Measurements from ENCODE around the gene RAB26. TPM values are rescaled to one million over a fixed set of nuclear protein-coding genes. Genes with fewer than 3 reads are reported as not detected.

The RAB26 gene
- total and polyA plus RNA-seq, 2 donors (not counting 3 experiments of a cell fraction or from before 2014, with no cell fraction given), result 0.91 to 2.0 TPM

DNA sequence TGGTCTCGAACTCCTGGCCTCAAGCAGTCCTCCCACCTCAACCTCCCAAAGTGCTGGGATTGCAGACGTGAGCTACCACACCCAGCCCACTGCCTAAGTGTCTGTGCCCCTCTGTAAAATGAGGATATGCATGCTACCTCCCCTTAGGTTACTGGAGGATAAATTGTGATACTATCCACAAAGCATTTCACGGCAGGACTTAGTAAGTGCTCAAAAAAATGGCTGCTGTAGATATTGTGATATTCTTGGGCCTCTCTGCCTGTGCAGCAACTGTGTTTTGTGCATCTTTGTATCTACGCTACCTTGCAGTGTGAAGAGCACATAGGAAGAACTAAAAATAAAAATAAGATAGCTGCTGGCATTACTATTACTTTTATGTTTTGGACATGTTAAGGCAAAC lies 49.9 kb downstream of the RAB26 start:
- ChIA-PET POLR2A (no interaction called here), CTCF (interaction anchor here (0.5 kb wide), 1 partner anchor 249 kb away, joined by 3 read pairs; no protein-coding TSS in a partner anchor)
- H3K27ac ChIP-seq (ENCODE audit: insufficient read depth, low read depth, low read length), result no peak overlapping the region
- BruUV-seq (replicated peaks), result no TSS peak
- dilution Hi-C loops (cut with MboI; ENCODE audit: extremely low pct_ligation_motif_present, low sequenced_read_pairs) (no loop called here), intact Hi-C loops (cut with micrococcal nuclease) (loop anchor here (5.0 kb wide), 1 partner anchor 54 kb away; the partner anchor contains the start of gene ECI1)
- H3K9ac ChIP-seq (replicated peaks; ENCODE audit: extremely low read depth, insufficient read depth, low read length), result no peak overlapping the region
- H2AFZ ChIP-seq (ENCODE audit: low read depth, low read length), result no peak overlapping the region
- H3K9me3 ChIP-seq (replicated peaks; ENCODE audit: control insufficient read depth, insufficient read depth, low read length), result no peaks in the 10 kb centered on the region
- no peaks in the 10 kb centered on the region for H3K4me1 ChIP-seq (ENCODE audit: control insufficient read depth, extremely low read depth, insufficient read depth, low read length)
- TF ChIP-seq, protein P1, sequence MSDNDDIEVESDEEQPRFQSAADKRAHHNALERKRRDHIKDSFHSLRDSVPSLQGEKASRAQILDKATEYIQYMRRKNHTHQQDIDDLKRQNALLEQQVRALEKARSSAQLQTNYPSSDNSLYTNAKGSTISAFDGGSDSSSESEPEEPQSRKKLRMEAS (IDR thresholded peaks at IDR 0.05; ENCODE audit: insufficient read depth, insufficient read length), result no peak
- no peak overlapping the region for H3K4me3 ChIP-seq (replicated peaks in 1 of 3; ENCODE audit: insufficient read depth in 1 of 3, low read depth in 1 of 3, low read length in 3 of 3)
- H3K9me1 ChIP-seq (replicated peaks; ENCODE audit: control insufficient read depth, extremely low read depth, insufficient read depth, low read length), result no peaks in the 10 kb centered on the region
- DNase-seq (ENCODE audit: low read depth, low spot score), result no peak
- H4K20me1 ChIP-seq (replicated peaks; ENCODE audit: control insufficient read depth, extremely low read depth, insufficient read depth, low read length), result no peaks in the 10 kb centered on the region
- no peak for FAIRE-seq
- peaks cover 28 to 39% of the 10 kb centered on the region in 2 experiments for H3K27me3 ChIP-seq (ENCODE audit: control insufficient read depth in 2 of 2, insufficient read depth in 2 of 2, low read length in 2 of 2)
- no peaks in the 10 kb centered on the region for H3K79me2 ChIP-seq (ENCODE audit: control insufficient read depth, insufficient read depth, low read length)
- H3K36me3 ChIP-seq (ENCODE audit: control insufficient read depth in 2 of 2, extremely low read depth in 1 of 2, insufficient read depth in 2 of 2, low read length in 2 of 2), result no peaks in the 10 kb centered on the region
- no peak overlapping the region for H3K4me2 ChIP-seq (ENCODE audit: insufficient read depth, low read length)

DNA sequence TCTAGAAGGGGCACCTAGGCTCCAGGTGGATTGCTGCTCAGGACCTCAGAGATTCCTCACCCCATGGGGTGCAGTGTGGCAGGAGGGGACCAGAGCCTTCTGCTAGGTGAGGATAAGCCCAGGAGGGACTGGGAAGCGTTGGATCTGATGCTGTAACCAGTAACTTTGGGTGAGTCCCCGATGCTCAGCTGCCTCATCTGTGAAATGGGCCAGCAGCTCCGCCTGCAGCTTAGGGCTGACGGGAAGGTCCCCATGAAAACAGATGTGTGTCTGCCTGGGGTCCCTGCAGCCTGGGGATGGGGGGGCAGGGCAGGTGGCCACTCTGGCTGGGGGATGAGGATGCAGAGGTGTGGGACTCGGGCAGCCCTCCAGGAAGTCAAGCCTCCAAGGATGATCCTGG lies 50.7 kb downstream of the RAB26 start:
- Histone ChIP-seq H3K4me1 (ENCODE audit: control insufficient read depth, extremely low read depth, insufficient read depth, low read length) (no peaks in the 10 kb centered on the region), H3K9me1 (replicated peaks; ENCODE audit: control insufficient read depth, extremely low read depth, insufficient read depth, low read length) (no peaks in the 10 kb centered on the region), H3K27me3 (ENCODE audit: control insufficient read depth in 2 of 2, insufficient read depth in 2 of 2, low read length in 2 of 2) (peaks cover 28 to 39% of the 10 kb centered on the region in 2 experiments), H3K27ac (ENCODE audit: insufficient read depth, low read depth, low read length) (no peak overlapping the region), H3K36me3 (ENCODE audit: control insufficient read depth in 2 of 2, extremely low read depth in 1 of 2, insufficient read depth in 2 of 2, low read length in 2 of 2) (no peaks in the 10 kb centered on the region), H3K4me3 (replicated peaks in 1 of 3; ENCODE audit: insufficient read depth in 1 of 3, low read depth in 1 of 3, low read length in 3 of 3) (no peak overlapping the region), H4K20me1 (replicated peaks; ENCODE audit: control insufficient read depth, extremely low read depth, insufficient read depth, low read length) (no peaks in the 10 kb centered on the region), H3K4me2 (ENCODE audit: insufficient read depth, low read length) (no peak overlapping the region), H3K9ac (replicated peaks; ENCODE audit: extremely low read depth, insufficient read depth, low read length) (no peak overlapping the region), H3K9me3 (replicated peaks; ENCODE audit: control insufficient read depth, insufficient read depth, low read length) (no peaks in the 10 kb centered on the region), H2AFZ (ENCODE audit: low read depth, low read length) (no peak overlapping the region), H3K79me2 (ENCODE audit: control insufficient read depth, insufficient read depth, low read length) (no peaks in the 10 kb centered on the region)
- CTCF ChIA-PET, result interaction anchor here (0.5 kb wide), 1 partner anchor 248 kb away, joined by 3 read pairs; no protein-coding TSS in a partner anchor
- DNase-seq (ENCODE audit: low read depth, low spot score) (no peak), FAIRE-seq (no peak)
- intact Hi-C loops (cut with micrococcal nuclease), result loop anchor here (5.0 kb wide), 1 partner anchor 53 kb away; the partner anchor contains the start of gene ECI1
- TF ChIP-seq MYC (IDR thresholded peaks at IDR 0.05; ENCODE audit: low read depth, low read length) (no peak), EZH2 (IDR thresholded peaks at IDR 0.05; ENCODE audit: borderline replicate concordance, low read depth, low read length, severe bottlenecking) (no peak), POLR2A (IDR thresholded peaks at IDR 0.05; ENCODE audit: low read depth, low read length) (no peak), GATA2 (IDR thresholded peaks at IDR 0.05; ENCODE audit: insufficient read depth, insufficient read length, low read depth, low read length) (no peak), POLR2AphosphoS5 (IDR thresholded peaks at IDR 0.05; ENCODE audit: insufficient read depth, low read depth, low read length) (no peak), JUN (IDR thresholded peaks at IDR 0.05; ENCODE audit: borderline replicate concordance, insufficient read depth, insufficient read length, low read depth) (no peak), FOS (IDR thresholded peaks at IDR 0.05; ENCODE audit: borderline replicate concordance, insufficient read depth, low read length) (no peak)
- TF ChIP-seq, protein P2, sequence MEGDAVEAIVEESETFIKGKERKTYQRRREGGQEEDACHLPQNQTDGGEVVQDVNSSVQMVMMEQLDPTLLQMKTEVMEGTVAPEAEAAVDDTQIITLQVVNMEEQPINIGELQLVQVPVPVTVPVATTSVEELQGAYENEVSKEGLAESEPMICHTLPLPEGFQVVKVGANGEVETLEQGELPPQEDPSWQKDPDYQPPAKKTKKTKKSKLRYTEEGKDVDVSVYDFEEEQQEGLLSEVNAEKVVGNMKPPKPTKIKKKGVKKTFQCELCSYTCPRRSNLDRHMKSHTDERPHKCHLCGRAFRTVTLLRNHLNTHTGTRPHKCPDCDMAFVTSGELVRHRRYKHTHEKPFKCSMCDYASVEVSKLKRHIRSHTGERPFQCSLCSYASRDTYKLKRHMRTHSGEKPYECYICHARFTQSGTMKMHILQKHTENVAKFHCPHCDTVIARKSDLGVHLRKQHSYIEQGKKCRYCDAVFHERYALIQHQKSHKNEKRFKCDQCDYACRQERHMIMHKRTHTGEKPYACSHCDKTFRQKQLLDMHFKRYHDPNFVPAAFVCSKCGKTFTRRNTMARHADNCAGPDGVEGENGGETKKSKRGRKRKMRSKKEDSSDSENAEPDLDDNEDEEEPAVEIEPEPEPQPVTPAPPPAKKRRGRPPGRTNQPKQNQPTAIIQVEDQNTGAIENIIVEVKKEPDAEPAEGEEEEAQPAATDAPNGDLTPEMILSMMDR (IDR thresholded peaks at IDR 0.05; ENCODE audit: extremely low read depth in 1 of 2, insufficient read depth in 1 of 2, low read depth in 1 of 2, low read length in 2 of 2), result no peak
- no TSS peak for BruUV-seq (replicated peaks)
- POLR2A ChIA-PET, result no interaction called here
- dilution Hi-C loops (cut with MboI; ENCODE audit: extremely low pct_ligation_motif_present, low sequenced_read_pairs), result no loop called here
